ENCODE data around the gene UBE2V1.

GRCh38 chr20:50056951-50057713 lies 55.8 kb downstream of the UBE2V1 start:
- TF ChIP-seq, protein P1, sequence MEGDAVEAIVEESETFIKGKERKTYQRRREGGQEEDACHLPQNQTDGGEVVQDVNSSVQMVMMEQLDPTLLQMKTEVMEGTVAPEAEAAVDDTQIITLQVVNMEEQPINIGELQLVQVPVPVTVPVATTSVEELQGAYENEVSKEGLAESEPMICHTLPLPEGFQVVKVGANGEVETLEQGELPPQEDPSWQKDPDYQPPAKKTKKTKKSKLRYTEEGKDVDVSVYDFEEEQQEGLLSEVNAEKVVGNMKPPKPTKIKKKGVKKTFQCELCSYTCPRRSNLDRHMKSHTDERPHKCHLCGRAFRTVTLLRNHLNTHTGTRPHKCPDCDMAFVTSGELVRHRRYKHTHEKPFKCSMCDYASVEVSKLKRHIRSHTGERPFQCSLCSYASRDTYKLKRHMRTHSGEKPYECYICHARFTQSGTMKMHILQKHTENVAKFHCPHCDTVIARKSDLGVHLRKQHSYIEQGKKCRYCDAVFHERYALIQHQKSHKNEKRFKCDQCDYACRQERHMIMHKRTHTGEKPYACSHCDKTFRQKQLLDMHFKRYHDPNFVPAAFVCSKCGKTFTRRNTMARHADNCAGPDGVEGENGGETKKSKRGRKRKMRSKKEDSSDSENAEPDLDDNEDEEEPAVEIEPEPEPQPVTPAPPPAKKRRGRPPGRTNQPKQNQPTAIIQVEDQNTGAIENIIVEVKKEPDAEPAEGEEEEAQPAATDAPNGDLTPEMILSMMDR (conservative IDR thresholded peaks at IDR 0.05; ENCODE audit: low read length), result no peak
- TF ChIP-seq EZH2phosphoT487 (IDR thresholded peaks at IDR 0.05; ENCODE audit: borderline replicate concordance, low read depth, low read length), result no peak
